Panc1 (cell line): ENCODE data around the gene TMEM156. TPM values are rescaled to one million over a fixed set of nuclear protein-coding genes. Genes with fewer than 3 reads are reported as not detected.

Experiments
- ATAC-seq: fragments of 200-7000 bp; cut with Tn5 transposase; 2 replicates; pipeline ENCODE4 v1.9.1; 2020; ENCODE audit warnings: mild to moderate bottlenecking, moderate library complexity
- BruUV-seq: library from RNA; stranded (reverse); fragments of 400-500 nt; replicated peaks from 2 replicates; lab custom pipeline; 2021; lab: Mats Ljungman, UMichigan
- CTCF ChIA-PET: fragments of 300-600 bp; sonication (Branson Sonifier 250); formaldehyde crosslinking; loops from one replicate; lab custom pipeline; 2022; ENCODE audit warnings: antibody characterized with exemption; lab: Charles Lee
- POLR2A ChIA-PET: fragments of 300-600 bp; sonication (Branson Sonifier 250); formaldehyde crosslinking; loops from one replicate; lab custom pipeline; 2022; ENCODE audit warnings: antibody characterized with exemption; lab: Charles Lee
- DNase-seq: peaks from one replicate; pipeline ENCODE4 v3.0.0-alpha.2; 2010; ENCODE audit warnings: low read depth, low spot score
- H3K27ac ChIP-seq: 2 replicates; pipeline ENCODE4 v1.5.1; 2011; ENCODE audit warnings: mild to moderate bottlenecking, low read length, inconsistent platforms
- H3K27me3 ChIP-seq: fragments of 200-500 bp; sonication (Bioruptor generic); 2 replicates; pipeline ENCODE4 v1.6.0; 2014; ENCODE audit warnings: low read length, inconsistent platforms; ENCODE audit not compliant: control insufficient read depth, insufficient read depth
- H3K36me3 ChIP-seq: fragments of 200-500 bp; sonication (Bioruptor generic); 2 replicates; pipeline ENCODE4 v1.5.1; 2014; ENCODE audit warnings: inconsistent platforms, mild to moderate bottlenecking, low read length, moderate library complexity; ENCODE audit not compliant: control insufficient read depth, insufficient read depth
- H3K4me1 ChIP-seq: 2 replicates; pipeline ENCODE4 v1.5.1; 2011; ENCODE audit warnings: inconsistent platforms, mild to moderate bottlenecking, low read length, moderate library complexity; ENCODE audit not compliant: control insufficient read depth, insufficient read depth
- H3K4me3 ChIP-seq, 2 experiments: 2 replicates each; pipeline ENCODE4 v1.5.1; 2011 to 2012; ENCODE audit warnings: low read depth in 2 of 2, low read length in 2 of 2, mild to moderate bottlenecking in 2 of 2, inconsistent platforms in 1 of 2, moderate library complexity in 1 of 2
- H3K9me3 ChIP-seq: fragments of 200-500 bp; sonication (Bioruptor generic); 2 replicates; pipeline ENCODE4 v1.5.1; 2014; ENCODE audit warnings: low read depth, mild to moderate bottlenecking, inconsistent platforms, low read length, moderate library complexity; ENCODE audit not compliant: control insufficient read depth, insufficient read depth
- CTCF ChIP-seq: fragments of 450-650 bp; IDR thresholded peaks from 2 replicates; pipeline ENCODE4 v1.5.1; 2017; ENCODE audit warnings: mild to moderate bottlenecking
- POLR2AphosphoS5 ChIP-seq: IDR thresholded peaks from 2 replicates; pipeline ENCODE4 v1.6.1; 2012; ENCODE audit warnings: mild to moderate bottlenecking, low read depth, low read length, moderate library complexity
- SIN3A ChIP-seq: IDR thresholded peaks from 2 replicates; pipeline ENCODE4 v1.6.1; 2012; ENCODE audit warnings: low read depth, mild to moderate bottlenecking, low read length, moderate library complexity, borderline replicate concordance; ENCODE audit not compliant: insufficient read depth
- TCF7L2 ChIP-seq: IDR thresholded peaks from 2 replicates; pipeline ENCODE4 v1.6.1; 2011; ENCODE audit warnings: mild to moderate bottlenecking, low read depth, low read length, inconsistent platforms
- in situ Hi-C: cut with HindIII; loops from 2 replicates; pipeline ENCODE4 v1.10.0; 2016; ENCODE audit warnings: low sequenced_read_pairs, low pct_unique_long_range_greater_than_20kb
- intact Hi-C: fragments of 100-400 bp; cut with micrococcal nuclease; formaldehyde crosslinking; loops from one replicate; pipeline ENCODE4 v1.10.0; 2022; ENCODE audit not compliant: unreplicated experiment
- total RNA-seq: library from RNA; stranded (reverse); gene quantifications from one replicate; pipeline ENCODE4 v1.2.1, GENCODE V29; 2021; ENCODE audit not compliant: unreplicated experiment
- TF ChIP-seq, protein P1 (sequence below), 2 experiments: IDR thresholded peaks; 2 replicates each; pipeline ENCODE4 v1.6.1; 2011 to 2012; ENCODE audit warnings: low read depth in 2 of 2, control low read depth in 1 of 2, low read length in 1 of 2, mild to moderate bottlenecking in 1 of 2, moderate library complexity in 1 of 2; ENCODE audit not compliant: insufficient read depth in 1 of 2

The TMEM156 gene
- total RNA-seq, 1 experiment from 2014 or later = 5.8 TPM

DNA sequence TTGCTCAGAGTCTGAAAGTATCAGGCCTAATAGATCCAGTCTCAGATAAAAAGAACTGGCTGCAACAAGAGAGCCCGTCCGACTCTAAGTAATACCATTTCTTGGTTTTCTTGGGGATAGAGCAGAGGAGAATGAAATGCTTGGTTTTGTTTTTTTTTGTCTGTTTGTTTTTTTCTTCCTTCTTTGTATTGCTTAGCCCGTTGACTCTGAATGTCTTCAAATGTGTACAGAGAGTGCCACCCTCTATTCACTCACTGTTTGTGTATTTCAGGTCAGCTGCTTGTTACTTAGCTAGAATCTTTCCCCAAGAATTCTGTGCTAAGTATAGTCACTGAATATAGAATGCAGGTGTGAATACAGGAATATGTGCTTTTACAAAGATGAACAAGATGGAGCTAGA is 5.7 kb upstream of the TMEM156 start:
- Histone ChIP-seq H3K9me3 (no peaks in the 10 kb centered on the region), H3K4me1 (peaks cover 75% of the 10 kb centered on the region), H3K27ac (peak overlapping the region; percentile 99), H3K27me3 (no peaks in the 10 kb centered on the region), H3K4me3 (no peak overlapping the region), H3K36me3 (no peaks in the 10 kb centered on the region)
- TF ChIP-seq, protein P1, sequence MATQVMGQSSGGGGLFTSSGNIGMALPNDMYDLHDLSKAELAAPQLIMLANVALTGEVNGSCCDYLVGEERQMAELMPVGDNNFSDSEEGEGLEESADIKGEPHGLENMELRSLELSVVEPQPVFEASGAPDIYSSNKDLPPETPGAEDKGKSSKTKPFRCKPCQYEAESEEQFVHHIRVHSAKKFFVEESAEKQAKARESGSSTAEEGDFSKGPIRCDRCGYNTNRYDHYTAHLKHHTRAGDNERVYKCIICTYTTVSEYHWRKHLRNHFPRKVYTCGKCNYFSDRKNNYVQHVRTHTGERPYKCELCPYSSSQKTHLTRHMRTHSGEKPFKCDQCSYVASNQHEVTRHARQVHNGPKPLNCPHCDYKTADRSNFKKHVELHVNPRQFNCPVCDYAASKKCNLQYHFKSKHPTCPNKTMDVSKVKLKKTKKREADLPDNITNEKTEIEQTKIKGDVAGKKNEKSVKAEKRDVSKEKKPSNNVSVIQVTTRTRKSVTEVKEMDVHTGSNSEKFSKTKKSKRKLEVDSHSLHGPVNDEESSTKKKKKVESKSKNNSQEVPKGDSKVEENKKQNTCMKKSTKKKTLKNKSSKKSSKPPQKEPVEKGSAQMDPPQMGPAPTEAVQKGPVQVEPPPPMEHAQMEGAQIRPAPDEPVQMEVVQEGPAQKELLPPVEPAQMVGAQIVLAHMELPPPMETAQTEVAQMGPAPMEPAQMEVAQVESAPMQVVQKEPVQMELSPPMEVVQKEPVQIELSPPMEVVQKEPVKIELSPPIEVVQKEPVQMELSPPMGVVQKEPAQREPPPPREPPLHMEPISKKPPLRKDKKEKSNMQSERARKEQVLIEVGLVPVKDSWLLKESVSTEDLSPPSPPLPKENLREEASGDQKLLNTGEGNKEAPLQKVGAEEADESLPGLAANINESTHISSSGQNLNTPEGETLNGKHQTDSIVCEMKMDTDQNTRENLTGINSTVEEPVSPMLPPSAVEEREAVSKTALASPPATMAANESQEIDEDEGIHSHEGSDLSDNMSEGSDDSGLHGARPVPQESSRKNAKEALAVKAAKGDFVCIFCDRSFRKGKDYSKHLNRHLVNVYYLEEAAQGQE (IDR thresholded peaks at IDR 0.05; ENCODE audit: insufficient read depth in 1 of 2, low read depth in 2 of 2, low read length in 1 of 2) = no peak
- no peak for TF ChIP-seq CTCF
- TF ChIP-seq SIN3A = no peak
- no peak for TF ChIP-seq TCF7L2
- TF ChIP-seq POLR2AphosphoS5 = no peak
- in situ Hi-C loops (no loop called here), intact Hi-C loops (no loop called here)
- DNase-seq = no peak
- BruUV-seq = no TSS peak
- ChIA-PET POLR2A (no interaction called here), CTCF (no interaction called here)
- ATAC-seq = no peak

DNA sequence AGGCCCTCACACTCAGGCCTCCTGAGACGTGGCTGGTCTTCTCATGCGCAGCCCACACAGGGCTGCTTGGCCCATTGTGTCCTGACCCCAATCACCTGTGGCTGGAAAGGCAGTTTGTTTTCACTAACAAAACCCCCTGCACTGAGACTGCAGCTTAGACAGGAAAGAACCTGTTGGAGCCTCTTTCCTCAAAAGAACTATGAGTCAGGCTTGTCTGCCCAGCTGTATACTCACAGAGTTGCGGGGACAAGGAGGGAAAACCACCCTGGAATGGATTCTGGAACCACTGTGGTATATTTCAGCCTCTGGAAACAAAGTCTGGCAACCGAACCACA is 5.2 kb upstream of the TMEM156 start:
- CTCF ChIA-PET = no interaction called here

More for the DNA sequence above, 5.2 kb upstream of the TMEM156 start:
- TF ChIP-seq, protein P1 (IDR thresholded peaks at IDR 0.05; ENCODE audit: insufficient read depth in 1 of 2, low read depth in 2 of 2, low read length in 1 of 2) = no peak
- TF ChIP-seq SIN3A = no peak
- TF ChIP-seq TCF7L2 = no peak
- peak overlapping the region; percentile 99 for H3K27ac ChIP-seq
- H3K36me3 ChIP-seq = no peaks in the 10 kb centered on the region
- ATAC-seq (no peak), DNase-seq (no peak)
- intact Hi-C loops (no loop called here), in situ Hi-C loops (no loop called here)
- no peak overlapping the region for H3K4me3 ChIP-seq
- no peaks in the 10 kb centered on the region for H3K9me3 ChIP-seq
- no peaks in the 10 kb centered on the region for H3K27me3 ChIP-seq
- H3K4me1 ChIP-seq = peaks cover 70% of the 10 kb centered on the region
- no TSS peak for BruUV-seq
- POLR2A ChIA-PET = no interaction called here
